Gastrocnemius medialis (tissue), 4 donors: ENCODE measurements around the gene AP1G2. TPM values are rescaled to one million over a fixed set of nuclear protein-coding genes. Genes with fewer than 3 reads are reported as not detected.

ENCODE experiments used
- ATAC-seq, 2 donors: fragments of 150-250 bp; one replicate each; pipeline ENCODE4 v1.9.1; 2016
- DNase-seq, 2 donors: peaks; one replicate each; pipeline ENCODE4 v3.0.0-alpha.2; 2019
- H3K27ac ChIP-seq, 4 donors: fragments of 200-600 bp; sonication (generic); 1 replicate in 1 of 4; 2 replicates in 3 of 4; pipeline ENCODE4 v1.5.1; 2016 to 2018; ENCODE audit warnings: mild to moderate bottlenecking in 2 of 4, moderate library complexity in 1 of 4
- H3K27me3 ChIP-seq, 3 donors: fragments of 200-600 bp; sonication (generic) in 2 of 3; 1 replicate in 1 of 3; 2 replicates in 2 of 3; pipeline versions ENCODE4 v1.5.1 to v1.6.0; 2016 to 2019; ENCODE audit warnings: mild to moderate bottlenecking in 1 of 3, moderate library complexity in 1 of 3
- H3K36me3 ChIP-seq, 2 donors: fragments of 200-600 bp; sonication (generic) in 1 of 2; one replicate each; pipeline ENCODE4 v1.5.1; 2017 to 2018
- H3K4me1 ChIP-seq, 2 donors: fragments of 200-600 bp; sonication (generic) in 1 of 2; one replicate each; pipeline ENCODE4 v1.5.1; 2016 to 2017; ENCODE audit warnings: mild to moderate bottlenecking in 2 of 2
- H3K4me3 ChIP-seq, 4 donors: fragments of 200-600 bp; sonication (generic) in 3 of 4; 1 replicate in 1 of 4; 2 replicates in 3 of 4; pipeline ENCODE4 v1.5.1; 2016 to 2019; ENCODE audit warnings: mild to moderate bottlenecking in 2 of 4
- H3K9me3 ChIP-seq, 3 donors: fragments of 200-600 bp; sonication (generic) in 2 of 3; 1 replicate in 1 of 3; 2 replicates in 2 of 3; pipeline ENCODE4 v1.5.1; 2016 to 2019
- POLR2A ChIP-seq, 2 donors: fragments of 450-650 bp; IDR thresholded peaks; one replicate each; pipeline ENCODE4 v1.6.1; 2017; ENCODE audit warnings: antibody characterized with exemption in 2 of 2, mild to moderate bottlenecking in 2 of 2, moderate library complexity in 2 of 2
- in situ Hi-C, 4 donors: fragments of 200-750 bp; cut with MboI; loops; one replicate each; pipeline versions ENCODE4 v1.15.0 to v1.8.0; 2017; ENCODE audit warnings: low sequenced_read_pairs in 4 of 4
- intact Hi-C: fragments of 100-400 bp; cut with DNase I; formaldehyde crosslinking; loops from one replicate; pipeline ENCODE4 v1.15.1; 2023; ENCODE audit warnings: low total_unique reads
- total RNA-seq, 4 donors: library from RNA; depleted of rRNA; stranded (reverse); fragments of >200 nt; gene quantifications; one replicate each; pipeline versions ENCODE4 v1.1.0 to v1.2.3, GENCODE V29; 2016
- TF ChIP-seq, protein P1 (sequence below), 5 experiments: fragments of 450-650 bp in 3 of 5; fragments of 200-600 bp in 2 of 5; sonication (generic) in 2 of 5; IDR thresholded peaks in 4 of 5; conservative IDR thresholded peaks in 1 of 5; 1 replicate in 4 of 5; 2 replicates in 1 of 5; pipeline ENCODE4 v1.5.1; 2016 to 2019; ENCODE audit warnings: antibody characterized with exemption in 5 of 5, mild to moderate bottlenecking in 3 of 5, moderate library complexity in 3 of 5

Gene AP1G2
- total RNA-seq, 4 donors from 2014 or later = 1.5 to 31.5 (median 7.8) TPM

DNA sequence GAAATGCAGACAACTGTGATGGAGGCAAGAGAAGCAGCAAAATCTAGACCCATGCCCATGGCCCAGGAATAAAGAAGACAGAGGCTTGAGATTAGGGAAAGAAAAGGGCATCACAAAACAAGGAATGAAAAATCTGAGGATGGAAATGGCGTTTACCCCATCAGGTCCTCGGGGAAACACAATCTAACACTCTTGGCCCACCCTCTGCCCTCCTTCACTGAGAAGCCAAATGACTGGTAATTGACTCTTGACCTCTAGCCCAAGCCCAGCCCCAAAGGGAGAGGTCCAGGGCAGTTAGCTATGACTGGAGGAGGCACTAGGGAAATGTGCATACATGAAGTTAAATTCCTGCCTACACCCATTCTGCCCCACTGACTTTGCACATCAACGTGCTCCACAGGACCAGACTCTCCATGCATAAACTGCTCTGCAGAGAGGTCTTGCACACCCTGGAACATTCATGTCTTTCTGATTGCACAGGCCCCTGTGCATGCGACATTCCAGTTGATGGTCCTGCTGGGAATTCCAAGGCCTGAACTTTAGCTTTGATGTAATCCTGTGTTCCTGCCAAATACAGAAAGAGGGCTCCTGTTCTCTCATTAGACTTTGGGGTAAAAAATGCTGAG lies 21.7 kb downstream of the AP1G2 start:
- no peaks in the 10 kb centered on the region for H3K9me3 ChIP-seq
- no peak overlapping the region for H3K4me3 ChIP-seq
- H3K4me1 ChIP-seq = peaks cover 0 to 8% of the 10 kb centered on the region in 2 donors
- intact Hi-C loops (no loop called here), in situ Hi-C loops (loop anchor here in 1 of 4 donors (10.0 kb wide), 1 partner anchor 51 kb away; no protein-coding TSS in a partner anchor)
- H3K27ac ChIP-seq = peak overlapping the region; percentile 43 to 73 (median 56)
- TF ChIP-seq POLR2A (IDR thresholded peaks at IDR 0.05) = no peak
- TF ChIP-seq, protein P1, sequence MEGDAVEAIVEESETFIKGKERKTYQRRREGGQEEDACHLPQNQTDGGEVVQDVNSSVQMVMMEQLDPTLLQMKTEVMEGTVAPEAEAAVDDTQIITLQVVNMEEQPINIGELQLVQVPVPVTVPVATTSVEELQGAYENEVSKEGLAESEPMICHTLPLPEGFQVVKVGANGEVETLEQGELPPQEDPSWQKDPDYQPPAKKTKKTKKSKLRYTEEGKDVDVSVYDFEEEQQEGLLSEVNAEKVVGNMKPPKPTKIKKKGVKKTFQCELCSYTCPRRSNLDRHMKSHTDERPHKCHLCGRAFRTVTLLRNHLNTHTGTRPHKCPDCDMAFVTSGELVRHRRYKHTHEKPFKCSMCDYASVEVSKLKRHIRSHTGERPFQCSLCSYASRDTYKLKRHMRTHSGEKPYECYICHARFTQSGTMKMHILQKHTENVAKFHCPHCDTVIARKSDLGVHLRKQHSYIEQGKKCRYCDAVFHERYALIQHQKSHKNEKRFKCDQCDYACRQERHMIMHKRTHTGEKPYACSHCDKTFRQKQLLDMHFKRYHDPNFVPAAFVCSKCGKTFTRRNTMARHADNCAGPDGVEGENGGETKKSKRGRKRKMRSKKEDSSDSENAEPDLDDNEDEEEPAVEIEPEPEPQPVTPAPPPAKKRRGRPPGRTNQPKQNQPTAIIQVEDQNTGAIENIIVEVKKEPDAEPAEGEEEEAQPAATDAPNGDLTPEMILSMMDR (IDR thresholded peaks at IDR 0.05 in 4 of 5, conservative IDR thresholded peaks at IDR 0.05 in 1 of 5) = no peak
- ATAC-seq (no peak), DNase-seq (no peak)
- H3K27me3 ChIP-seq = no peaks in the 10 kb centered on the region
- no peaks in the 10 kb centered on the region for H3K36me3 ChIP-seq

DNA sequence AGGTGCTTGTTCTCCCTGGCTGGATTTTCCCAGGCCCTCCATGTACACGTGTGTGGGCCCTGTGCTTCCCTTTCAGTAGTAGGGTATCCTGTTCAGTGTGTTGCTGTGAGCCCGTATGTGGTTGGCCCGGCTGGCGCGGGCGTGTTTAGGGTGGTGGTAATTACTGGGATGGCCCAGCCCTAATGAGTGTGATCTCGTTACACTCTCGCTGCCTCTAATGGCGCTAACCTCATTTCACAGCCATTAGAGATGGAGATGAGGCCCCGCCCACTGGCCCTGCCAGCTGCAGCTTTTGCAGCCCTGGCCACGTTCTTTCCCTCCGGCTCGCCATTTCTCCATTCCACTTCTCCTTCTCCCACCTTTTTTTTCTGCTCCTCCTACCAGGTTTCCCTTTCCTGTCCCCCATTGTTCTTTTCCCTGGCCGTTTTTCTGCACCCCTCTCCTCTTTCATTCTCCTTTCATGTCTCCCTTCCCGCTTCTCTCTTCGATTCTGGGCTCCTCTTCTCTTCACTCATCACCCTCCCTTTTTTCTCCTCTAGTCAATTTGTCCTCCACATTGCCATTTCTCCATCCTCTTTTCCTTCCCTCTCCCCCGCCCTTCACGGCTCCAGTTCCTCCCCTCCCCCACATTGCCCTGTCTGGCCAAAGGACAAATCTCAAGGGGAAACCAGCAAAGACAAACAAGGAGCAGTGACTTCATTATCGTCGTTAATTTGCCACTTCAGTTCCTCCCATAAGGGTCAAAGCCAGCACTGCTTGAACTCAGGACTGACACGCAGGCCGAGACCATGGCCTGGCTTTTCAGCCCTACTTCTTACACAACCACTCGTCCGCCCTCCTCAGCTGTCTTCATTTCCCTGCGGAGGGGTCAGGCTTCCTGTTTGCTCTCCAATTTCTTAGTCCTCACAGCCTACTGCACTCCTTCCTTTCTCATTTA lies 22.8 kb downstream of the AP1G2 start:
- Histone ChIP-seq H3K36me3 (no peaks in the 10 kb centered on the region), H3K4me1 (no peaks in the 10 kb centered on the region), H3K27ac (peak overlapping the region; percentile 28 to 73 (median 56)), H3K4me3 (no peak overlapping the region), H3K27me3 (no peaks in the 10 kb centered on the region), H3K9me3 (no peaks in the 10 kb centered on the region)
- in situ Hi-C loops = loop anchor here in 2 of 4 donors (5.0 to 10.0 kb wide), 2 partner anchors 50 to 72 kb away; no protein-coding TSS in a partner anchor
- TF ChIP-seq POLR2A (IDR thresholded peaks at IDR 0.05) = no peak
- TF ChIP-seq, protein P1 (IDR thresholded peaks at IDR 0.05 in 4 of 5, conservative IDR thresholded peaks at IDR 0.05 in 1 of 5) = no peak
- intact Hi-C loops = no loop called here
- ATAC-seq (peak; percentile 80 to 83), DNase-seq (peak in 1 of 2 donors; percentile 57)

DNA sequence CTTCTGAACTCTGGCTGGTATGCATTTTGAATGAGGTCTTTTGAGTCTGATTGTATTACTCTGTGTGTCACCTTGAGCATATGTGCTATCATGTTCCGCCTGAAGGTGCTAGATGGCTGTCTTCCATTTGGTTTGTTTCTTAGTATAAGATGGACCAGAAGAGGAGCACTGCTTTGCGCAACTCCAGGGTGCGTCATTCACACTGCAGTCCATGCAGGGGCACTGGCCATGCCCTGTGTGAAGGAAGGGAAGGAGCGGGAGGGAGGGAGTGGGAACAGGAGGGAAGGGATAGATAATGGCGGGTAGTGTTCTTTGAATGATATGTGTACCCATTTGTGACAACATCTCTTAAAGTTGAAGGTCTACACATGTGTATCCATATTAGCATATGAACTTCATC lies 24.2 kb downstream of the AP1G2 start:
- no peak overlapping the region for H3K4me3 ChIP-seq
- no peak for ATAC-seq
- no peak overlapping the region for H3K27ac ChIP-seq
- H3K9me3 ChIP-seq = no peaks in the 10 kb centered on the region
- intact Hi-C loops = no loop called here
- H3K4me1 ChIP-seq = no peaks in the 10 kb centered on the region
- TF ChIP-seq POLR2A (IDR thresholded peaks at IDR 0.05) = no peak
- TF ChIP-seq, protein P1 (IDR thresholded peaks at IDR 0.05 in 4 of 5, conservative IDR thresholded peaks at IDR 0.05 in 1 of 5) = no peak
- H3K27me3 ChIP-seq = no peaks in the 10 kb centered on the region
- DNase-seq = no peak
- in situ Hi-C loops = loop anchor here in 2 of 4 donors (5.0 to 10.0 kb wide), 2 partner anchors 49 to 71 kb away; no protein-coding TSS in a partner anchor
- no peaks in the 10 kb centered on the region for H3K36me3 ChIP-seq

DNA sequence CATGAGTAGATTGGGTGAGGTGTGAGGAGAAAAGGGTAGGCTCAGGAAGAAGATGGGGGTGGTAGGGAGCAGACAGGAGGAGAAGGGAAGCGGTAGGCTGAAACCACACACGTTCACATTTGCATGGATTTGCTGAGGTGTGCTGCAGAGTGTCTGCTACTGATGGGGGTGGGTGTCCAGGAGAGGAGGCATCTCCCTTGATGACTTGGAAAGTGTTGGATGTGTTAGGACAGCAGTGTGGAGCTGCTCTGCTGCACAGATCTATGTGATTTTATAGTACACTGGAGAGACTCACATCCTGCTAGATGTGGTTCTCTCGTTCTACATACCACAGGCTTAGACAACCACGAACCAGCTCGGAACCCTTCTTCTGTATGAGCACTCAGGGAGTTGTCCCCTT lies 25.3 kb downstream of the AP1G2 start:
- intact Hi-C loops = no loop called here
- TF ChIP-seq, protein P1 (IDR thresholded peaks at IDR 0.05 in 4 of 5, conservative IDR thresholded peaks at IDR 0.05 in 1 of 5) = no peak
- TF ChIP-seq POLR2A (IDR thresholded peaks at IDR 0.05) = no peak

More for the DNA sequence above, 25.3 kb downstream of the AP1G2 start:
- Histone ChIP-seq H3K27me3 (no peaks in the 10 kb centered on the region), H3K4me1 (no peaks in the 10 kb centered on the region), H3K9me3 (no peaks in the 10 kb centered on the region), H3K27ac (no peak overlapping the region), H3K4me3 (no peak overlapping the region), H3K36me3 (no peaks in the 10 kb centered on the region)
- no peak for DNase-seq
- in situ Hi-C loops = loop anchor here in 2 of 4 donors (5.0 to 10.0 kb wide), 2 partner anchors 47 to 70 kb away; no protein-coding TSS in a partner anchor
- no peak for ATAC-seq
